Activated CD8-positive, alpha-beta T cell treated with anti-CD3 and anti-CD28 coated beads for 36 hours (primary cell): ENCODE data around the gene AGXT. TPM values are rescaled to one million over a fixed set of nuclear protein-coding genes. Genes with fewer than 3 reads are reported as not detected.

Experiments used
- ATAC-seq: fragments of 200-7000 bp; cut with Tn5 transposase; one replicate; pipeline ENCODE4 v1.10.0; 2021; ENCODE audit warnings: mild to moderate bottlenecking, moderate library complexity
- CTCF ChIA-PET: fragments of 350-600 bp; sonication (Branson Sonifier 250); formaldehyde crosslinking; loops from one replicate; lab custom pipeline; 2021; ENCODE audit warnings: antibody characterized with exemption; lab: Charles Lee
- POLR2A ChIA-PET: fragments of 350-600 bp; sonication (Branson Sonifier 250); formaldehyde crosslinking; loops from one replicate; lab custom pipeline; 2021; ENCODE audit warnings: antibody characterized with exemption; lab: Charles Lee
- DNase-seq: peaks from one replicate; pipeline ENCODE4 v3.0.0-alpha.2; 2020
- H3K27ac Mint-ChIP-seq: one replicate; pipeline ENCODE4 v1.8.0; 2021; ENCODE audit warnings: mild to moderate bottlenecking, mixed read lengths
- H3K27me3 Mint-ChIP-seq: one replicate; pipeline ENCODE4 v1.8.0; 2021; ENCODE audit warnings: mixed read lengths
- H3K36me3 Mint-ChIP-seq: one replicate; pipeline ENCODE4 v1.8.0; 2021; ENCODE audit warnings: low read depth, mixed read lengths
- H3K4me1 Mint-ChIP-seq: one replicate; pipeline ENCODE4 v1.8.0; 2021; ENCODE audit warnings: low read depth, mixed read lengths
- H3K4me3 Mint-ChIP-seq: one replicate; pipeline ENCODE4 v1.8.0; 2021; ENCODE audit warnings: mild to moderate bottlenecking, moderate library complexity, mixed read lengths
- H3K9me3 Mint-ChIP-seq: one replicate; pipeline ENCODE4 v1.8.0; 2021; ENCODE audit warnings: mixed read lengths
- intact Hi-C: fragments of 100-400 bp; cut with micrococcal nuclease; formaldehyde crosslinking; loops from one replicate; pipeline ENCODE4 v1.10.0; 2022
- total RNA-seq, 2 experiments: library from RNA; stranded (reverse); gene quantifications; one replicate each; pipeline ENCODE4 v1.2.3, GENCODE V29; 2021
- TF ChIP-seq, protein P1 (sequence below): fragments of 200-600 bp; IDR thresholded peaks from one replicate; pipeline ENCODE4 v1.8.0; 2022; ENCODE audit warnings: antibody characterized with exemption, mild to moderate bottlenecking

AGXT gene
- total RNA-seq, 2 experiments from 2014 or later = not detected

DNA sequence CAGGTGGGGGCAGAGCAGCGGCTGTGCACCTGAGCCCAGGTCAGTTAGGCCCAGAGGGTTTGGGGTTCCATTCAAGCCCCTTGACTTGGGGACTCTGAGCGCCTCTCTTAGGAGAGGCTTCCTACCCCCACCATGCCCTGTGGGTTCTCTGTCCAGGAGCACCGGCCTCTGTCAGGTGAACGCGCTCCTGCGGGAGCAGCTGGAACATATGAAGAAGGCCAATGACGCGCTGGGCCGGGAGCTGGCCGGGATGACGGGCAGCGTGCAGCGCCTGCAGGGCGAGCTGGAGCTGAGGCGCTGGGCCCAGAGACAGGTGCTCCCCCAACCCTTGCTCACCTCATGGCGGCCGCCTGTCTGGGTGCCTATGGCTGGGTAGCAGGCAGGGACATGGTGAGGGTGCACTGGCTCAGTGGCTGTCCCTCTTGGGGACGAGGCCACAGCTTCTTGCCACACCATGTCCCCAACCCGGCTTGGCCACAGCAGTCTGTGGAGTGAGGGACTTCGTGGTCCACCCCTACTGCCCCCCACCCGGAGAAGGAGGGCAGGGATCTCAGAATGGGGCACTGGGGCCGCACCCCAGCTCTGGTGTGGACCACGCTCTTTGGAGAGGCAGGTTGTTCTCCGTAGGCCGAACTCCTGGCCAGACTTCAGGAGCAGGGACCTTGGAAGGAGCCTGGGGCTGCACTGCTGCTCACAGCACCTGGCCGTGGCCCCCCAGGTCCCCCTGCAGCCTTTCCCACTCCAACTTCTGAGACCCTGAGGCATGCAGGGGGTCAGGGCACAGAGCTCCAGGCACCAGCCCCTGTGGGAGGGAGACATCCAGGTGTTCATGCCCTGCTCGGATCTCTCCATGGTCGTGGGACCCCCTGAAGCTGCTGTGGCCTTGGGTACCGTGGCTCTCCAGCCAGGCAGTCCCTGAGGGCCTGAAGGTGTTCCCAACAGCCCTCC lies 57.2 kb downstream of the AGXT start:
- no peaks in the 10 kb centered on the region for H3K4me1 Mint-ChIP-seq
- ATAC-seq (no peak), DNase-seq (no peak)
- H3K27me3 Mint-ChIP-seq = peaks cover 4% of the 10 kb centered on the region
- ChIA-PET POLR2A (no interaction called here), CTCF (no interaction called here)
- H3K36me3 Mint-ChIP-seq = no peaks in the 10 kb centered on the region
- no peak overlapping the region for H3K27ac Mint-ChIP-seq
- intact Hi-C loops = no loop called here
- H3K4me3 Mint-ChIP-seq = no peak overlapping the region
- H3K9me3 Mint-ChIP-seq = no peaks in the 10 kb centered on the region
- TF ChIP-seq, protein P1, sequence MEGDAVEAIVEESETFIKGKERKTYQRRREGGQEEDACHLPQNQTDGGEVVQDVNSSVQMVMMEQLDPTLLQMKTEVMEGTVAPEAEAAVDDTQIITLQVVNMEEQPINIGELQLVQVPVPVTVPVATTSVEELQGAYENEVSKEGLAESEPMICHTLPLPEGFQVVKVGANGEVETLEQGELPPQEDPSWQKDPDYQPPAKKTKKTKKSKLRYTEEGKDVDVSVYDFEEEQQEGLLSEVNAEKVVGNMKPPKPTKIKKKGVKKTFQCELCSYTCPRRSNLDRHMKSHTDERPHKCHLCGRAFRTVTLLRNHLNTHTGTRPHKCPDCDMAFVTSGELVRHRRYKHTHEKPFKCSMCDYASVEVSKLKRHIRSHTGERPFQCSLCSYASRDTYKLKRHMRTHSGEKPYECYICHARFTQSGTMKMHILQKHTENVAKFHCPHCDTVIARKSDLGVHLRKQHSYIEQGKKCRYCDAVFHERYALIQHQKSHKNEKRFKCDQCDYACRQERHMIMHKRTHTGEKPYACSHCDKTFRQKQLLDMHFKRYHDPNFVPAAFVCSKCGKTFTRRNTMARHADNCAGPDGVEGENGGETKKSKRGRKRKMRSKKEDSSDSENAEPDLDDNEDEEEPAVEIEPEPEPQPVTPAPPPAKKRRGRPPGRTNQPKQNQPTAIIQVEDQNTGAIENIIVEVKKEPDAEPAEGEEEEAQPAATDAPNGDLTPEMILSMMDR = no peak

DNA sequence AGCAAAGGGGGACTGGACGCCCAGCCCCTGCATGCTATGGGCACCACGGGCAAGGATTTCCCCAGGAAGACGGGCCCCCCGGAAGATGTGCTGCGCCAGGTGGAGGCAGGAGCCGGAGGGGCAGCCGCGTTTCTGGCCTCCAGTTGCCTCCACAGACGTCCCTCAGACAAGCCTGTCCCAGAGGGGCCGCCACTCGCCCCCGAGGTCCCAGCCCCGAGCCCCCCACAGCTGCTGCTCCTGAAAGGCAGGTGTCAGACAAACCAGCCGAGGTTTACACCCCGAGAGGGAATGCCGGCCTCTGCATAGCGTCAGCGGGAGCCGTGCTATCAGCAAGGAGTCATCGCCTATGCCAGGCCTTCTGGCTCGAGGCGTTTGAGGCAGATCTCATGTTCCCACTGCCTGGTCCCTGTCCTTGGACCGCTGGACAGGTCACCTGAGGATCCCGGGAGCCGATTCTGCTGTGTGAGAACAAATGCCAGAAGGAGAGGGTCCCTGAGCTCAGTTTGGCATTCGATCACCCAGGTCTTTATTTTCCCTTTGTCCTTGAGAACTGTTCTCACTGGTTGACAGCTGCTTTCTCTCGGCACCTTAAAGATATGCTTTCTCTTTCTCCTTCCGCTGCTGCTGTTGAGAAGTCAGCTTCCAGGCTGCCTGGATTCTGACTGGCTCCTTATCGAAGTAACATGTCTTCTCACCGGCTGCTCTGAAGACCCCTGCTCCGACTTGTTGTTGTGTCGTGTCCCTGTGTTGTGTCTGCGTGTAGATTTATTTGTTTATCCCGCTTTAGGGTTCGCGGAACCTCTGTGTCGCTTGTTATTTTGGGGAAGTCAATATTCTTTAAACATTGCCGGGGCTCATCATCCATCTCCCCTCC lies 58.1 kb downstream of the AGXT start:
- H3K27me3 Mint-ChIP-seq = peaks cover 4% of the 10 kb centered on the region
- no peaks in the 10 kb centered on the region for H3K9me3 Mint-ChIP-seq
- intact Hi-C loops = no loop called here
- H3K4me3 Mint-ChIP-seq = no peak overlapping the region
- H3K36me3 Mint-ChIP-seq = no peaks in the 10 kb centered on the region
- CTCF ChIA-PET = no interaction called here
- no peak overlapping the region for H3K27ac Mint-ChIP-seq
- TF ChIP-seq, protein P1 = no peak
- POLR2A ChIA-PET = no interaction called here
- DNase-seq (no peak), ATAC-seq (no peak)
- H3K4me1 Mint-ChIP-seq = no peaks in the 10 kb centered on the region

DNA sequence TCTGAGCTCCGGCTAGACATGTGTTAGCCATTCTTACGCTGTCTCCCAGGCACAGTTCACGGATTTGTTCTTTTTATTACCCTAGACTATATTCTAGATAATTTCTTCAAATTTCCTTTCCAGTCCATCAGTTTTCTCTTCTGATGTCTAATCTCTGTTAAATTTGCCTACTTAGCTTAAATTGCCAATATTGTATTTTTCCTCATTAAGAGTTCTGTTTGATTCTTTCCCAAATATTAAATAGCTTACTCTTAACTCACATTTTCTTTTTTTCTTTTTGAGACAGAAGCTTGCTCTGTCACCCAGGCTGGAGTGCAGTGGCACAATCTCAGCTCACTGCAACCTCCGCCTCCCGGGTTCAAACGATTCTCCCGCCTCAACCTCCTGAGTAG lies 58.8 kb downstream of the AGXT start:
- no peak overlapping the region for H3K27ac Mint-ChIP-seq
- no peak for ATAC-seq

DNA sequence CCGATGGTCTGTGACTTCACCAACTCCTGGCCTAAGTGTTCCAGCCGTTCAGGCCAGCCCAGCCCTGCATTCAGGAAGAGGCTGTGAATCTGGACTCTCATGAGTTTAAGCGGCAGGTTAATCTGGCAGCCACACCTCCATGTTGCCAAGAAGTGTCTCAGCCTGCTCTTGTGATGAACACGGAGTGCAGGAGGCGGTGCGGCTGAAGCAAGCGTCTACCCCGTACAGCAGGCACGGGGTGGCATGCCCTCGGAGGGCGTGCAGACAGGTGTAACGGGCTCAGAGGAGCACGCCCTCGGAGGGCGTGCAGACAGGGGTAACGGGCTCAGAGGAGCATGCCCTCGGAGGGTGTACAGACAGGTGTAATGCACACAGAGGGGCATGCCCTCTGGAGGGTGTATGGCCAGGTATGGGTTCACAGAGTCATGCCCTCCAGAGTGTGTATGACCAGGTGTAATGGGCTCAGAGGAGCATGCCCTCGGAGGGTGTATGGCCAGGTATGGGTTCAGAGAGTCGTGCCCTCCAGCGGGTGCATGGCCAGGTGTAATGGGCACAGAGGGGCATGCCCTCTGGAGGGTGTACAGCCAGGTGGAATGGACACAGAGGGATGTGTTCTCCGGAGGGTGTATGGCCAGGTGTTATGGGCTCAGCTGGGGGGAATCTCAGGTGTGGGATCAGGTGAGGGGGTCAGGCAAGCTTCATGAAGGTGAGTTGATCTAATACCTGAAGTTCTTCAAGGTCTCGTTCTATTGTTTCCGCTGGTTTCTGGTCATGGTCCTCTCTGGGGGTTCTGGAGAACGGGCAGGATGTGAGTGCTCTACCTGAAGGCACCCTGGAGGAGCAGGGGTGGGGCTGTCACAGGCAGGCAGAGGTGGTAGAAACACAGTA lies 60.1 kb downstream of the AGXT start:
- TF ChIP-seq, protein P1 = no peak
- Mint-ChIP-seq H3K9me3 (no peaks in the 10 kb centered on the region), H3K4me1 (no peaks in the 10 kb centered on the region), H3K27me3 (peaks cover 4% of the 10 kb centered on the region), H3K27ac (no peak overlapping the region), H3K4me3 (no peak overlapping the region), H3K36me3 (no peaks in the 10 kb centered on the region)
- intact Hi-C loops = no loop called here
- DNase-seq = no peak
- ChIA-PET CTCF (no interaction called here), POLR2A (no interaction called here)
- ATAC-seq = no peak

More for the DNA sequence above, 58.8 kb downstream of the AGXT start:
- no peak for DNase-seq
- peaks cover 4% of the 10 kb centered on the region for H3K27me3 Mint-ChIP-seq
- intact Hi-C loops = no loop called here
- POLR2A ChIA-PET = no interaction called here
- H3K36me3 Mint-ChIP-seq = no peaks in the 10 kb centered on the region
- H3K4me1 Mint-ChIP-seq = no peaks in the 10 kb centered on the region
- TF ChIP-seq, protein P1 = no peak
- CTCF ChIA-PET = no interaction called here
- H3K4me3 Mint-ChIP-seq = no peak overlapping the region
- no peaks in the 10 kb centered on the region for H3K9me3 Mint-ChIP-seq
